HepG2 (cell line): ENCODE measurements around the gene DCAF8L1.
"Not testable (repeated sequence)": the region's sequence is repeated elsewhere in the genome, so short reads cannot be mapped to it uniquely, and the experiment has no call there.

Experiments used
- ATF3 ChIP-seq: sonication (generic); formaldehyde crosslinking; IDR thresholded peaks from 2 replicates; pipeline ENCODE4 v1.4.0; 2020; ENCODE audit warnings: missing genetic modification reagents
- HNRNPL ChIP-seq: fragments of 200-400 bp; formaldehyde crosslinking; IDR thresholded peaks from 2 replicates; pipeline ENCODE4 v1.6.1; 2017; ENCODE audit warnings: mild to moderate bottlenecking, low read depth, low read length
- MAFK ChIP-seq, 2 experiments: IDR thresholded peaks in 1 of 2; conservative IDR thresholded peaks in 1 of 2; 2 replicates each; pipeline ENCODE4 v1.6.1; 2011; ENCODE audit warnings: improper control_type of control experiment in 2 of 2, low read length in 2 of 2
- SATB2 ChIP-seq: sonication (generic); formaldehyde crosslinking; IDR thresholded peaks from 2 replicates; pipeline ENCODE4 v1.5.0; 2020; ENCODE audit warnings: missing genetic modification reagents
- TF ChIP-seq, protein P1 (sequence below): sonication (generic); formaldehyde crosslinking; IDR thresholded peaks from 2 replicates; pipeline ENCODE4 v1.5.0; 2020; ENCODE audit warnings: mild to moderate bottlenecking, missing genetic modification reagents, moderate library complexity

GRCh38 chrX:27965348-27965747 lies 15.9 kb downstream of the DCAF8L1 start:
- TF ChIP-seq, protein P1, sequence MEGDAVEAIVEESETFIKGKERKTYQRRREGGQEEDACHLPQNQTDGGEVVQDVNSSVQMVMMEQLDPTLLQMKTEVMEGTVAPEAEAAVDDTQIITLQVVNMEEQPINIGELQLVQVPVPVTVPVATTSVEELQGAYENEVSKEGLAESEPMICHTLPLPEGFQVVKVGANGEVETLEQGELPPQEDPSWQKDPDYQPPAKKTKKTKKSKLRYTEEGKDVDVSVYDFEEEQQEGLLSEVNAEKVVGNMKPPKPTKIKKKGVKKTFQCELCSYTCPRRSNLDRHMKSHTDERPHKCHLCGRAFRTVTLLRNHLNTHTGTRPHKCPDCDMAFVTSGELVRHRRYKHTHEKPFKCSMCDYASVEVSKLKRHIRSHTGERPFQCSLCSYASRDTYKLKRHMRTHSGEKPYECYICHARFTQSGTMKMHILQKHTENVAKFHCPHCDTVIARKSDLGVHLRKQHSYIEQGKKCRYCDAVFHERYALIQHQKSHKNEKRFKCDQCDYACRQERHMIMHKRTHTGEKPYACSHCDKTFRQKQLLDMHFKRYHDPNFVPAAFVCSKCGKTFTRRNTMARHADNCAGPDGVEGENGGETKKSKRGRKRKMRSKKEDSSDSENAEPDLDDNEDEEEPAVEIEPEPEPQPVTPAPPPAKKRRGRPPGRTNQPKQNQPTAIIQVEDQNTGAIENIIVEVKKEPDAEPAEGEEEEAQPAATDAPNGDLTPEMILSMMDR = not testable (repeated sequence)
- TF ChIP-seq ATF3 (CRISPR knock-in tag); SATB2; HNRNPL; MAFK (conservative IDR thresholded peaks at IDR 0.05 in 1 of 2, IDR thresholded peaks at IDR 0.05 in 1 of 2; ENCODE audit: low read length in 2 of 2): not testable (repeated sequence)
